Prostate gland (tissue), 2 donors: ENCODE results near the gene PIK3C2A.
"Not testable (repeated sequence)": the region's sequence is repeated elsewhere in the genome, so short reads cannot be mapped to it uniquely, and the experiment has no call there.

Experiments used
- CTCF ChIP-seq, 4 experiments: fragments of 200-600 bp in 2 of 4; fragments of 450-650 bp in 2 of 4; sonication (generic) in 2 of 4; IDR thresholded peaks; 1 replicate in 3 of 4; 2 replicates in 1 of 4; pipeline ENCODE4 v1.5.1; 2016 to 2019; ENCODE audit warnings: antibody characterized with exemption in 4 of 4, mild to moderate bottlenecking in 2 of 4, moderate library complexity in 2 of 4
- POLR2A ChIP-seq: fragments of 450-650 bp; IDR thresholded peaks from one replicate; pipeline ENCODE4 v1.6.1; 2016; ENCODE audit warnings: antibody characterized with exemption, mild to moderate bottlenecking
- POLR2AphosphoS5 ChIP-seq: sonication (generic); formaldehyde crosslinking; IDR thresholded peaks from one replicate; pipeline ENCODE4 v1.6.1; 2017; ENCODE audit warnings: antibody characterized with exemption

- not testable (repeated sequence) for TF ChIP-seq CTCF (IDR thresholded peaks at IDR 0.05); POLR2A; POLR2AphosphoS5
These were observed 35.2 kb upstream of the PIK3C2A start for GRCh38 chr11:17242954-17243353.
